Skeletal muscle satellite cell (primary cell): ENCODE results near the gene CCNI.
"Not testable (repeated sequence)": the region's sequence is repeated elsewhere in the genome, so short reads cannot be mapped to it uniquely, and the experiment has no call there.

Source experiments
- H3K27me3 ChIP-seq: 2 replicates; pipeline ENCODE4 v1.7.0; 2013; ENCODE audit warnings: low read length; ENCODE audit not compliant: control insufficient read depth, insufficient read depth
- H3K36me3 ChIP-seq: 2 replicates; pipeline ENCODE4 v1.7.0; 2013; ENCODE audit warnings: mild to moderate bottlenecking, control low read depth, low read length; ENCODE audit not compliant: insufficient read depth
- H3K4me1 ChIP-seq: 2 replicates; pipeline ENCODE4 v1.7.0; 2013; ENCODE audit warnings: low read length; ENCODE audit not compliant: control insufficient read depth, insufficient read depth
- H3K4me2 ChIP-seq: 2 replicates; pipeline ENCODE4 v1.7.0; 2013; ENCODE audit warnings: mild to moderate bottlenecking, low read length
- H3K4me3 ChIP-seq: 2 replicates; pipeline ENCODE4 v1.7.0; 2013; ENCODE audit warnings: low read length
- H3K9ac ChIP-seq: 2 replicates; pipeline ENCODE4 v1.7.0; 2013; ENCODE audit warnings: mild to moderate bottlenecking, low read depth, low read length, moderate library complexity
- H3K9me3 ChIP-seq: replicated peaks from 2 replicates; pipeline ENCODE4 v1.7.0; 2013; ENCODE audit warnings: mild to moderate bottlenecking, control low read depth, low read length

CCNI gene

GRCh38 chr4:77079281-77079680 is 3.5 kb upstream of the CCNI start:
- H3K27me3 ChIP-seq, result no peaks in the 10 kb centered on the region
- H3K36me3 ChIP-seq, result no peaks in the 10 kb centered on the region
- H3K4me1 ChIP-seq, result peaks cover 6% of the 10 kb centered on the region
- no peak overlapping the region for H3K4me2 ChIP-seq
- no peak overlapping the region for H3K9ac ChIP-seq
- H3K9me3 ChIP-seq, result no peaks in the 10 kb centered on the region
- H3K4me3 ChIP-seq, result no peak overlapping the region

GRCh38 chr4:77078401-77078800 is 2.6 kb upstream of the CCNI start:
- H3K4me2 ChIP-seq, result no peak overlapping the region
- no peaks in the 10 kb centered on the region for H3K9me3 ChIP-seq
- no peak overlapping the region for H3K9ac ChIP-seq
- no peaks in the 10 kb centered on the region for H3K36me3 ChIP-seq
- no peak overlapping the region for H3K4me3 ChIP-seq
- H3K4me1 ChIP-seq, result peaks cover 11% of the 10 kb centered on the region
- H3K27me3 ChIP-seq, result no peaks in the 10 kb centered on the region

- Histone ChIP-seq H3K4me3 (peak overlapping the region; percentile 97), H3K27me3 (no peaks in the 10 kb centered on the region), H3K36me3 (no peaks in the 10 kb centered on the region), H3K4me1 (peaks cover 23% of the 10 kb centered on the region), H3K9ac (peak overlapping the region; percentile 98), H3K9me3 (no peaks in the 10 kb centered on the region), H3K4me2 (peak overlapping the region; percentile 87)
Measured at GRCh38 chr4:77076889-77077635, 1.3 kb upstream of the CCNI start.

DNA sequence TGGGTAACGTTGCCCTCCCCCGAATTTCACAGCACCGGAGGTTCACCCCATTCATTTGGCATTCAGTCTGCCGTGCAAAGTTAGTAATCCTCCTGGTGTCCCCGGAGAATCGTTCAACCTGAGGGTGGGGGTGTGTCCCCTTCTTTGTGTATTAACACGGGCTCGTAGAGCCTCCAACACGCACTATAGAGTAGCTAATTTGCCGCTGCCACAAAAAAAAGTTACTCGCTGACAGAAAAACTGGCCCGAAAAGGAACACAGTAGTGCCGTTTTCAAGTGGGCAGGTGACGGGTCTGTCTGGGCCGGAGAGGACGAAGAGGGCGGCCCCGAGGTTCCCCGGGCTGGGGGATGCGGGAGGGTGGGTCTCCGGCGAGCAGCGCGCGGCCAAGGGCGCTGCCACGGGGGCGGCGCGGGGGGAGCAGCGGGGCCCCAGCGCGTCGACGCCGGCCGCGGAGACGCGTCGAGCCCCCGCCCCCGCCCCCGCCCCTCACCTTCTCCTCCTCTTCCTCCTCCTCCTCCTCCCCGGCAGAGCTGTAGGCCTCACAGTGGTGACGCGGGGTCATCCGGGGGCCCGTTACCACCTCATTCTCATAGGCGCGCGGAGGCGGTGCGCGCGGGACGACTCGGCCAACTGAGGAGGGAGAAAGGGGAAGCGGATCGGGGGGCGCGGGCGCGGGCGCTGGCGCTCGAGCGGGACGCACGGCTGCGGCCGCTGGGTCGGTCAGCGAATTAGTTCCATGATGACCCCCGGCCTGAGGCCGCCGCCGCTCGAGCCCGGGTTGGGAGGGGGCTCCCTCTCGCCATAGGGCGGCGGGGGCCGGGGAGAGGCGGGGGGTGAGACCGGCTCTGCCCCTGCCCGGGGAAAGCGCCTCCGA is 571 bp downstream of the CCNI start:
- Histone ChIP-seq H3K36me3 (no peaks in the 10 kb centered on the region), H3K4me2 (peak overlapping the region; percentile 95), H3K4me3 (peak overlapping the region; percentile 97), H3K27me3 (no peaks in the 10 kb centered on the region), H3K9me3 (no peaks in the 10 kb centered on the region), H3K4me1 (peaks cover 23% of the 10 kb centered on the region), H3K9ac (peak overlapping the region; percentile 98)

GRCh38 chr4:77074381-77074831 is 1.4 kb downstream of the CCNI start:
- Histone ChIP-seq H3K9me3 (no peaks in the 10 kb centered on the region), H3K9ac (peak overlapping the region; percentile 98), H3K4me1 (peaks cover 26% of the 10 kb centered on the region), H3K36me3 (no peaks in the 10 kb centered on the region), H3K4me2 (peak overlapping the region; percentile 95), H3K4me3 (peak overlapping the region; percentile 97), H3K27me3 (no peaks in the 10 kb centered on the region)

DNA sequence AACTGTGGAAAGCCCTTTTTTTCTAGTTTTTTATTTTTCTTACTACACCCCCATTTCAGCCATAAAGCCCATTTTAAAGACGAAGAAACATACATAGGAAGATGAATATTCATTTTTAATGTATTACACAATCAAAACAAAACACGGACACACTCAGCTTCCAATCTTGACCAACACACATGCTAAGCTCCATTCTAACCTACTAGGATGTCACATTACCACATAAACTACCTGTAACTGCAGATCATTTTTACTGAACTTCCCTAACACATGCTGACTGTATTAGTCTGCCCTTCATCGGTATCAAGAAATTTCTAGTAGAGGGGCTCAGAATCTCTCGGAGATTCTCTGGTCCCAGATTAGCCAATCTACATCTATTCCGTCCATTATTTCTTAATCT is 1.8 kb downstream of the CCNI start:
- Histone ChIP-seq H3K4me3 (peak overlapping the region; percentile 97), H3K36me3 (no peaks in the 10 kb centered on the region), H3K4me2 (peak overlapping the region; percentile 95), H3K9me3 (no peaks in the 10 kb centered on the region), H3K9ac (peak overlapping the region; percentile 98), H3K4me1 (peaks cover 26% of the 10 kb centered on the region), H3K27me3 (no peaks in the 10 kb centered on the region)

DNA sequence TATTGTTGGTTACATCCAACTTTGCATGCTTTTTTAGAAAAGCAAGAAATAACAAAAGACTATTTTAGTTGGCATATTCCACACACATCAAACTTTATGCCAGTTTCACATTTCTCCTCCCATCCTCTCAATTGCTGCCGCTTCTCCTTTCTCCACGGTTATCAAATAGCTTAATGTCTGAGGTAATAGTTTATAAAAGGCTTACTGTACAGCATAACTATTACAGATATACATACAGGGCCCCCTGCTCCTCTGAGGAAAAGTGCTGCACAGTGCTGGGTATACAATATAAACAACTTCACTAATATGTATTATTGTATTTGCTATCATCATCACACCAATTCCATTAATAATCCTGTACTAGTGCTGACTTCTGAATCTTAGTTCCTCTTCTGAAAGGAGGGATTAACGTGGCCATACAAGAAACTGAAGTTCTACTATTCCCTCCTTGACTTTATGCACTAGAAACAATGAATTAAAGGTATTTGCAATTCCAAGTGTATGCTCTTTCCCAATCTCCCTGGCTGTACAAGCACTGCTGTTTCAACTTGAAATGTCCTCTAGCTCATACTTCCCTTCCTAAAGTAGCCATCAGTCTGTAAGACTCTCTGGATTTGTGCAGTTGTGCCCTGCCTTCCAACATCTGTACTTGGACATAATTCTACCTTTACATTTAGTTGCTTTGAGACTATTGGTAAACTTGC is 2.5 kb downstream of the CCNI start:
- H3K4me2 ChIP-seq, result peak overlapping the region; percentile 95
- H3K4me1 ChIP-seq, result peaks cover 26% of the 10 kb centered on the region
- peak overlapping the region; percentile 97 for H3K4me3 ChIP-seq
- no peaks in the 10 kb centered on the region for H3K9me3 ChIP-seq
- H3K9ac ChIP-seq, result peak overlapping the region; percentile 98
- H3K36me3 ChIP-seq, result no peaks in the 10 kb centered on the region
- H3K27me3 ChIP-seq, result no peaks in the 10 kb centered on the region

GRCh38 chr4:77072195-77072753 is 3.5 kb downstream of the CCNI start:
- H3K4me2 ChIP-seq, result peak overlapping the region; percentile 95
- H3K4me1 ChIP-seq, result peaks cover 25% of the 10 kb centered on the region
- peaks cover 2% of the 10 kb centered on the region for H3K36me3 ChIP-seq
- peak overlapping the region; percentile 97 for H3K4me3 ChIP-seq
- H3K9ac ChIP-seq, result peak overlapping the region; percentile 98
- H3K9me3 ChIP-seq, result no peaks in the 10 kb centered on the region
- no peaks in the 10 kb centered on the region for H3K27me3 ChIP-seq

GRCh38 chr4:77069514-77069913 is 6.3 kb downstream of the CCNI start:
- not testable (repeated sequence) for H3K9me3 ChIP-seq, H3K9ac ChIP-seq, H3K27me3 ChIP-seq, H3K4me2 ChIP-seq, H3K4me3 ChIP-seq
- Histone ChIP-seq H3K36me3 (peaks cover 20% of the 10 kb centered on the region), H3K4me1 (peaks cover 20% of the 10 kb centered on the region)

DNA sequence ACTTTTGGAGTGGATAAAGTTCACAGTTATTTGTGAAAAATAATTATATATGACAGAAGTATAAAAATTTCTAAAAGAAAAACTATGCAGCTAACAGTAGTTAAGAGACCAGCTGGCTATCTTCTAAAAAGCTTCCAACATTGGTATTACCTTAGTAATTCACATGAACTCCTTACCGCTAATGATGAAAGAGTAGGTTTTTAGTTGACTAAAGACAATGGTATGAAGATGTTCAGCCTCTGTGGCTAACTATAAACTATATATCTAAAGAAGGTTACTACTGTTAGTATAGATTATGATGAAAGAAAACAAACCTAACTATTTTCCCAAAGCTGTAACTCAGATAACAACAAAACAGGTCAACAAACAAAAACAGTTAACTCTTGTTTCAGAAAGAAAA is 10.4 kb downstream of the CCNI start:
- H3K4me1 ChIP-seq, result peaks cover 3% of the 10 kb centered on the region
- no peak overlapping the region for H3K4me3 ChIP-seq
- peaks cover 50% of the 10 kb centered on the region for H3K36me3 ChIP-seq
- H3K9ac ChIP-seq, result no peak overlapping the region
- no peak overlapping the region for H3K4me2 ChIP-seq
- no peaks in the 10 kb centered on the region for H3K27me3 ChIP-seq
- no peaks in the 10 kb centered on the region for H3K9me3 ChIP-seq

DNA sequence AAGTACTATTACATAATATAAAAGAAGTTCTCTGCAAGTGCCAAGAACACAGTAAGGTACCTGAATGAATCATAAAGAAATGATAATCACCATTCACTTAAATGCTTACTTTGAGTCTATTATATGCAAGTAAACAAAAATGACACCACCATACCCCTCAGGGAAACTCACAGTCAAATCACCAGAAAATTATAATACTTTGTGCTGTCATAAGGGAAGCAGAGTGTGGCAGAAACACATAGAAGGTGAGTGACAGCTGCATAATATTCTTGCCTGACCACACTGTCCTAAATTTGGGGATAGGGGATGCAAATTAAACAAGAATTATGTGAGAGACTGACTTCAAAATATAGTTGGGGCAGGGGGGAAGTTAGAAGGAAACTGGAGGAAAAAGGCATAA is 12.9 kb downstream of the CCNI start:
- Histone ChIP-seq H3K36me3 (peaks cover 58% of the 10 kb centered on the region), H3K9me3 (no peaks in the 10 kb centered on the region), H3K9ac (no peak overlapping the region), H3K27me3 (no peaks in the 10 kb centered on the region), H3K4me2 (no peak overlapping the region), H3K4me1 (no peaks in the 10 kb centered on the region), H3K4me3 (no peak overlapping the region)
